Measurements from ENCODE around the gene WDFY3.

DNA sequence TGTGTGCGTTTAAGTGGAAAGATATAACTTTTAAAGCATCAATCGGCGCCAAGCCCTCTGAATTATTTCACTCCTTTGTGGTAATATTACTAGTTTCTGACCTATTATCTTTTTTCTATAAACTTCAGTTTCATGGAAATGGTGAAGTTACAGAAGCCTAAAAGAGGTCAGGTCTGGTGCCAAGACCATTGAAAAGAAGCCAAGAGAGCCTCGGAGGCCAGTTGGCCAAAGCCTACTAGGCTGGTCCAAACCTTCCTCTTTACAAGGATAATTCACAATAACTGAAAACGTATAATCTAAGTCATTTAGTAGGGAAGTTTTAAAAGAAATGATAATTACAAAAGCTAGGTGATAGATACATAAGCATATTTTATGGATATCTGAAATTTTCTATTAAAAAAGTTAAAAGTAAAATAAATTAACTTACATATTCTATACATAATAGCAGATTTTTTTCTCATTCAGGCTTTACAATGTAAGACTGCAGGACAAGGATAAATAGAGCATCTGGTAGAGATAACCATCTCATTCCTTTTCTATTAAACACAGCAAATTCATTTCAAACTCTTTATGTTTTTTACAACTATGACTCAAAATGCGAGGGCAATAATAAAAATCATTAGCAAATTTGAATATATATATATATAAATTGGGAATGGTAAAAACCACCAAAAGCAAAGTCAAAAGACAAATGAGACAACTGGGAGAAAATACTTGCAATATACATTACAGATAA lies 49.2 kb downstream of the WDFY3 start:
- TF ChIP-seq, protein P1, sequence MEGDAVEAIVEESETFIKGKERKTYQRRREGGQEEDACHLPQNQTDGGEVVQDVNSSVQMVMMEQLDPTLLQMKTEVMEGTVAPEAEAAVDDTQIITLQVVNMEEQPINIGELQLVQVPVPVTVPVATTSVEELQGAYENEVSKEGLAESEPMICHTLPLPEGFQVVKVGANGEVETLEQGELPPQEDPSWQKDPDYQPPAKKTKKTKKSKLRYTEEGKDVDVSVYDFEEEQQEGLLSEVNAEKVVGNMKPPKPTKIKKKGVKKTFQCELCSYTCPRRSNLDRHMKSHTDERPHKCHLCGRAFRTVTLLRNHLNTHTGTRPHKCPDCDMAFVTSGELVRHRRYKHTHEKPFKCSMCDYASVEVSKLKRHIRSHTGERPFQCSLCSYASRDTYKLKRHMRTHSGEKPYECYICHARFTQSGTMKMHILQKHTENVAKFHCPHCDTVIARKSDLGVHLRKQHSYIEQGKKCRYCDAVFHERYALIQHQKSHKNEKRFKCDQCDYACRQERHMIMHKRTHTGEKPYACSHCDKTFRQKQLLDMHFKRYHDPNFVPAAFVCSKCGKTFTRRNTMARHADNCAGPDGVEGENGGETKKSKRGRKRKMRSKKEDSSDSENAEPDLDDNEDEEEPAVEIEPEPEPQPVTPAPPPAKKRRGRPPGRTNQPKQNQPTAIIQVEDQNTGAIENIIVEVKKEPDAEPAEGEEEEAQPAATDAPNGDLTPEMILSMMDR (IDR thresholded peaks at IDR 0.05) = no peak
- TF ChIP-seq POLR2A (IDR thresholded peaks at IDR 0.05) = no peak
